Mucosa of rectum (tissue), 2 donors: Measurements from ENCODE around the gene ARID1A.

Experiments used
- H3K27ac ChIP-seq, 2 donors: one replicate each; pipeline ENCODE4 v1.7.0; 2013; ENCODE audit warnings: inconsistent platforms in 2 of 2, low read depth in 2 of 2, low read length in 2 of 2
- H3K27me3 ChIP-seq, 2 donors: one replicate each; pipeline ENCODE4 v1.7.0; 2013; ENCODE audit warnings: low read length in 2 of 2; ENCODE audit not compliant: control insufficient read depth in 2 of 2, insufficient read depth in 2 of 2
- H3K36me3 ChIP-seq, 2 donors: one replicate each; pipeline ENCODE4 v1.7.0; 2013; ENCODE audit warnings: low read length in 2 of 2; ENCODE audit not compliant: control insufficient read depth in 2 of 2, insufficient read depth in 2 of 2
- H3K4me1 ChIP-seq, 2 donors: one replicate each; pipeline ENCODE4 v1.7.0; 2013; ENCODE audit warnings: low read length in 2 of 2, mild to moderate bottlenecking in 1 of 2; ENCODE audit not compliant: control insufficient read depth in 2 of 2, insufficient read depth in 2 of 2
- H3K4me3 ChIP-seq, 2 donors: one replicate each; pipeline ENCODE4 v1.7.0; 2013; ENCODE audit warnings: low read length in 2 of 2
- H3K9ac ChIP-seq, 2 donors: one replicate each; pipeline ENCODE4 v1.7.0; 2013; ENCODE audit warnings: low read length in 2 of 2, low read depth in 1 of 2, mild to moderate bottlenecking in 1 of 2
- H3K9me3 ChIP-seq, 2 donors: one replicate each; pipeline ENCODE4 v1.7.0; 2013; ENCODE audit warnings: low read length in 2 of 2; ENCODE audit not compliant: control insufficient read depth in 2 of 2
- donor health status: healthy.
- donor health status: Normal muscosa, but diverticular disease.

ARID1A gene

GRCh38 chr1:26785611-26786436, 90.0 kb downstream of the ARID1A start:
- Histone ChIP-seq H3K4me1 (peaks cover 48 to 50% of the 10 kb centered on the region in 2 donors), H3K9me3 (no peaks in the 10 kb centered on the region), H3K27ac (peak overlapping the region; percentile 99), H3K4me3 (peak overlapping the region in 1 of 2 donors; percentile 42), H3K9ac (peak overlapping the region; percentile 22 to 99), H3K27me3 (no peaks in the 10 kb centered on the region), H3K36me3 (peaks cover 6 to 10% of the 10 kb centered on the region in 2 donors)

GRCh38 chr1:26786437-26787380, 90.9 kb downstream of the ARID1A start:
- Histone ChIP-seq H3K27ac (peak overlapping the region; percentile 99), H3K27me3 (no peaks in the 10 kb centered on the region), H3K9ac (peak overlapping the region; percentile 98 to 99), H3K36me3 (peaks cover 4 to 6% of the 10 kb centered on the region in 2 donors), H3K4me1 (peaks cover 48 to 50% of the 10 kb centered on the region in 2 donors), H3K4me3 (peak overlapping the region; percentile 87 to 95), H3K9me3 (no peaks in the 10 kb centered on the region)

- peaks cover 48 to 50% of the 10 kb centered on the region in 2 donors for H3K4me1 ChIP-seq
- H3K27me3 ChIP-seq: no peaks in the 10 kb centered on the region
- peak overlapping the region; percentile 87 to 95 for H3K4me3 ChIP-seq
- peaks cover 4 to 6% of the 10 kb centered on the region in 2 donors for H3K36me3 ChIP-seq
- peak overlapping the region; percentile 98 to 99 for H3K9ac ChIP-seq
- H3K9me3 ChIP-seq: no peaks in the 10 kb centered on the region
- peak overlapping the region; percentile 99 for H3K27ac ChIP-seq
Observed at GRCh38 chr1:26787381-26787705, 91.5 kb downstream of the ARID1A start.

GRCh38 chr1:26787706-26788514, 92.1 kb downstream of the ARID1A start, which contains the start of gene PIGV:
TSS of gene PIGV (plus strand) at chr1:26787950. CDS start at chr1:26790816, 2,866 bp downstream.
- Histone ChIP-seq H3K4me1 (peaks cover 48 to 49% of the 10 kb centered on the region in 2 donors), H3K9ac (peak within 1 kb of the TSS; percentile 98 to 99), H3K36me3 (peaks cover 2 to 4% of the 10 kb centered on the region in 2 donors), H3K9me3 (no peaks in the 10 kb centered on the region), H3K4me3 (peak within 1 kb of the TSS; percentile 87 to 95), H3K27me3 (no peaks in the 10 kb centered on the region), H3K27ac (peak within 1 kb of the TSS; percentile 99)

GRCh38 chr1:26788515-26788785, 92.6 kb downstream of the ARID1A start:
- H3K4me3 ChIP-seq: peak overlapping the region; percentile 87 to 95
- H3K9me3 ChIP-seq: no peaks in the 10 kb centered on the region
- peaks cover 0 to 4% of the 10 kb centered on the region in 2 donors for H3K36me3 ChIP-seq
- peak overlapping the region; percentile 98 to 99 for H3K9ac ChIP-seq
- H3K4me1 ChIP-seq: peaks cover 43 to 44% of the 10 kb centered on the region in 2 donors
- H3K27me3 ChIP-seq: no peaks in the 10 kb centered on the region
- H3K27ac ChIP-seq: peak overlapping the region; percentile 99

GRCh38 chr1:26788836-26789611, 93.2 kb downstream of the ARID1A start:
- Histone ChIP-seq H3K27ac (peak overlapping the region; percentile 99), H3K4me1 (peaks cover 38% of the 10 kb centered on the region in 2 donors), H3K27me3 (no peaks in the 10 kb centered on the region), H3K9ac (peak overlapping the region; percentile 98 to 99), H3K36me3 (peaks cover under 1 to 8% of the 10 kb centered on the region in 2 donors), H3K9me3 (no peaks in the 10 kb centered on the region), H3K4me3 (peak overlapping the region; percentile 87 to 95)

- H3K36me3 ChIP-seq: peaks cover 6 to 13% of the 10 kb centered on the region in 2 donors
- no peaks in the 10 kb centered on the region for H3K9me3 ChIP-seq
- H3K27ac ChIP-seq: peak overlapping the region in 1 of 2 donors; percentile 99
- H3K9ac ChIP-seq: no peak overlapping the region
- H3K4me1 ChIP-seq: peaks cover 33% of the 10 kb centered on the region in 2 donors
- H3K27me3 ChIP-seq: no peaks in the 10 kb centered on the region
- no peak overlapping the region for H3K4me3 ChIP-seq
Observed at GRCh38 chr1:26789612-26789865, 93.7 kb downstream of the ARID1A start.

- Histone ChIP-seq H3K27me3 (no peaks in the 10 kb centered on the region), H3K9me3 (no peaks in the 10 kb centered on the region), H3K36me3 (peaks cover 9 to 17% of the 10 kb centered on the region in 2 donors), H3K27ac (no peak overlapping the region), H3K4me1 (peaks cover 29 to 31% of the 10 kb centered on the region in 2 donors), H3K4me3 (no peak overlapping the region), H3K9ac (no peak overlapping the region)
Observed at GRCh38 chr1:26789931-26790330, 94.1 kb downstream of the ARID1A start.

GRCh38 chr1:26790551-26790953, 94.7 kb downstream of the ARID1A start:
- Histone ChIP-seq H3K4me1 (peaks cover 23 to 29% of the 10 kb centered on the region in 2 donors), H3K9me3 (no peaks in the 10 kb centered on the region), H3K4me3 (no peak overlapping the region), H3K36me3 (peaks cover 10 to 20% of the 10 kb centered on the region in 2 donors), H3K27me3 (no peaks in the 10 kb centered on the region), H3K9ac (no peak overlapping the region), H3K27ac (no peak overlapping the region)
